Measurements from ENCODE around the gene GAGE10.
"Not testable (repeated sequence)": the region's sequence is repeated elsewhere in the genome, so short reads cannot be mapped to it uniquely, and the experiment has no call there.

Gene GAGE10

DNA sequence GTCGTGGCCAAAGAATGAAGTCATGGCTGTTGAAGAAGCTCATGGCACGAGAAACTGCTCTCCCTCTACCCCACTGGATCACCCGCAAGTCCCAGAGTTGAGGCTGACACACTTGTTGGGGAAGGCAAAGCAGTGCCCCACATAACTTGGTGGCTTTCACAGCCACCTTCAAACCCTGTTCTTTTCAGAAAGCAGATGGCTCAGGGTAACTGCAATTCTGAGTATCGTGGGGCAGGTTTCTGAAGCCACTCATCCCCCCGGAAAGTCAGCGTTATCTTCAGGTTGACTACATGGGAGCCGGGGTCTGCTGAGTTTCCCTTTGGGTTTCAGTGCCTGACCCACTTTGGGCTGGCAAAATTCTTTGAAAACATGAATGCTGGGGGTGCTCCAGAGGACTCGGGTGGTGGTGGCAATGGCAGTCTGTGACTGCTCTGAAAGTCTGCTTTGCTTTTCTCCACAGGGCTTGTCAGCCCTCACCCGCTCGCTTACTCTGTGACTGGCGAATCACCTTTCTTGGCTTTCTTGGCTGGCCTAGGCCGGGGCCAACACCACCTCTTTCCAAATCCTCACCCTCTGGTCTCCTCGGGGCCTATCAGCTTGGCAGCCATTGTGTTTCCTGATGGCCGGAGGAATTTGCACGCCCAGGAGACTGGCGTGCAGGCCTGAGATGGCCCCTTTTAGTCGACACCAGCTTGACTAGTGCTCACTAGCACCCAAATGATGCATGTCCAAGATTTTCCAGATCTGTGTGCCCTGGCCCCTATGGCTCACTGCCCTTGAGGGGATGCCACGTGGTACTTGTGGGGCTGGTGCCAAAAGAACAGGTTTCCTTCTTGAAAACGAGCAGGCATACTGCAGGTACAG lies 26.5 kb upstream of the GAGE10 start:
- no peak for DNase-seq

DNA sequence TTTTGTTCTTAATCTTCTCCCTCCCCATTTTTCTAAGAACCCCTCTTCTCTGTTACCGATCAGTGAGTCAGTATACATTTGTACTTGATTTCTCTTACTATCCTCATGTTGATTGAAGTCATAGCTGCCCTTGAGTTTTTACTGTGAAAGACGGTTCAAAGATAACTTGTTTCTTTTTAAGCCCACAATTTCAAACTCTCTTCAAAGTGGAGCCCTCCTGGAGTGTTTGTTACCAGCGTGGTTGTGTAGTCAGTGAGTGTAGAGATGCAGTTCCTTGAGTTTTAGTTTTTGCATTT lies 26.0 kb upstream of the GAGE10 start:
- no peak for DNase-seq

DNA sequence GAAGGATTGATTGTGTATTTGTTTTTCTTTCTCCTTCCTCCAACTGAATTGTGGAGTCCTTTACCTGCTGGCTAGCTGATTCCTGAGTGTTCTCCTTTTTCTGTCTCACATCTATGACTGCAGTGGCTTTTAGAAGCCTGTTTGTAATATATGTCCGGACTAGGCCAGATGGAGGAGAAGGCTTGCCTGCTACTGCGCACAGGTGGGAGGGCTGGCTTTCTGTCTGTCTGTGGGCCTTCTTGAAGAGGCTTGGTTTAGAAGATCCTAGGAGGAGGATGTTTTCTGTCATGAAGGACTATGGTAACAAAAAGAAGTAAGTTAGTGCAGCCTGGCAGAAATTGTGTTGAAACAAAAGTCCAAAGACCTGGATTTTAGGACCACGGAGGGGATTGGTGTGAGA lies 25.4 kb upstream of the GAGE10 start:
- DNase-seq = no peak

DNA sequence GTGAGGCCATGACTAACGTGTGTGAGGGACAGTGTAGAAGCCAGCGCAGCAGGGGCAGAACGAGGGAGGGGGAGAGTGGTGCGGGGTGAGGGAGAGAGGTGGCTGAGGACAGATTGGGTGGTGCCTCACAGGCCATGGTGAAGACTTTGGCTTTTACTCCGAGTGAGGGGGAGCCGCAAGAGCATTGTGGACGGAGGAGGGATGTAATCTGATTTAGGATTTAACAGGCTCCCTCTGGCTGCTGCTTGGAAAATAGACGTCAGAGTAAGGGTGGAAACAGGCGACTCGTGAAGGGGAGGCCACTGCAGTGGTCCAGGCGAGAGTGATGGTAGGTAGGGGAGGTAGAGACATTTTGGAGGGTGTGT lies 20.8 kb upstream of the GAGE10 start:
- no peak for DNase-seq

DNA sequence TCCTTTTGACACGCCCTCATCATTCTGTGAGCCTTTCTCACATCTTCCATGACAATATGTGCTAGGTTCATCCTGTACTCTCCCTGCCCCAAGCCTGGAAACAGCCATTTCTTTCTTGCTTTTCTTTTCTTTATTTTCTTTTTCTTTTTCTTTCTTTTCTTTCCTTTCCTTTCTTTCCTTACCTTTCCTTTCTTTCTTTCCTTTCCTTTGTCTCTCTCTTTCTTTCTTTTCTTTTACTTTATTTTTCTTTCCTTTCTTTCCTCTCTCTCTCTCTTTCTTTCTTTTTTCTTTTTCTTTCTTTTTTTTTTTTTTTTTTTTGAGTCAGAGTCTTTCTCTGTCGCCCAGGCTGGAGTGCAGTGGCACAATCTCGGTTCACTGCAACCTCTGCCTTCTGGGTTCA lies 19.2 kb upstream of the GAGE10 start:
- no peak for DNase-seq

DNA sequence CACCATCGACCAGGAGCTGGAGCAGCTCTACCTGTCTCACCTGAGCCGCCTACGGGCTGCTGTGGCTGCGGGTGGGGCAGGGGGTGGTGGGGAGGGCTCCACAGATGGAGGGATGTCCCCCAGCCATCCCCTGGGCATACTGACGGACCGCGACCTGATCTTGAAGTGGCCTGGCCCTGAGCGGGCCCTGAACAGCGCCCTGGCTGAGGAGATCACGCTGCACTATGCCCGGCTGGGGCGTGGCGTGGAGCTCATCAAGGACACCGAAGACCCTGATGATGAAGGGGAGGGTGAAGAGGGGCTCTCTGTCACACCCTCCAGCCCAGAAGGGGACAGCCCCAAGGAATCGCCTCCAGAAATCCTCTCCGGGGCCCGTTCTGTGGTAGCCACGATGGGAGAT lies 17.3 kb upstream of the GAGE10 start:
- no peak for DNase-seq

DNA sequence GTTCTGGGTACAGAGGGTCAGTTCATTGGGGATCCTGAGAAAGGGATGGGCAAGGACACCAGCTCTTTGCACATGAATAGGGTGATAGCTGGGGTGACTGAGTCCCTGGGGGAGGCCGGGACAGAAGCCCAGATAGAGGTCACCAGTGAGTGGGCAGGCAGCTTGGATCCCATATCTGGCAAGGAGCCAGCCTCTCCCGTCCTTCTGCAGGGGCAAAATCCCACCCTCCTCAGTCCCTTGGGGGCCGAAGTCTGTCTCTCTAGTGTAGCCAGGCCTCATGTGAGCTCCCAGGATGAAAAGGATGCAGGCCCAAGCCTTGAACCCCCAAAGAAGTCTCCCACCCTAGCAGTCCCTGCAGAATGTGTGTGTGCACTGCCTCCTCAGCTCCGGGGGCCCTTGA lies 16.9 kb upstream of the GAGE10 start:
- no peak for DNase-seq

DNA sequence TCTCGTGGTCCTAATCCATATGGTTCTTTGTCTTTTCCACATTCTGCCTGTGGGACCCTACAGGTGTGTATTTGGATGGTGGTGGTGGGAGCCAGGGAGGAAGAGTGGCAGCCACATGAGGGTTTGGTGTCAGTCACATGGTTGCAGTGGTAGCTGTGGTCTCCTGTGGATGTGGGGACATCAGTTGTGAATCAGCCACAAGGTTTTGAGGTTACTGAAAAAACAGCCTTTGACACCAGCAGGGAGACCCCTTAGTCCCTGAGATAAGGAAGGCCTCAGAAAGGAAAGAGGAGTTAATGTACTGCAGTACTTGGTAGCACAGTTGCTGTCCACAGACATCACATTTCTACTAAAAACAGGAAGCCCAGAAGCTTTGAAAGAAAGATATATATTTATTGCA lies 15.8 kb upstream of the GAGE10 start:
- DNase-seq = no peak

DNA sequence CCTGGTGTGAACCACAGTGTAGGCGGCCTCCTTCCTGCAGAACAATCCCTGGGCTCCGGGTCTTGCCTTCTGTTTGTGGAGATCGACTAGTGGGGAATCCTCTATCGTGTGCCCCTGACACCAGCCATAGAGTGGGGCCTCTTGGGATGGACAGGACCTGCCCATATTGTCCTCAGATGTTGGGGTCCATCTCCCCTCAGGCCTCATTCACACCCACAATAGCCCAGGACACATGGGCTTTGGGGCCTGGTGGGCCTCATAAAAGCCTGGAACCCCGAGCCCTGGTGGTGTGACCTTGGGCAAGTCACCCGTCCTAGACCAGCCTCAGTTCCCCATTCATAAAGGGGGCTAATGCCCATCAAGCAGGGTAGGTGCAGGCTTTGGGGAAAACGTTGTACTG lies 13.2 kb upstream of the GAGE10 start:
- DNase-seq = no peak

DNA sequence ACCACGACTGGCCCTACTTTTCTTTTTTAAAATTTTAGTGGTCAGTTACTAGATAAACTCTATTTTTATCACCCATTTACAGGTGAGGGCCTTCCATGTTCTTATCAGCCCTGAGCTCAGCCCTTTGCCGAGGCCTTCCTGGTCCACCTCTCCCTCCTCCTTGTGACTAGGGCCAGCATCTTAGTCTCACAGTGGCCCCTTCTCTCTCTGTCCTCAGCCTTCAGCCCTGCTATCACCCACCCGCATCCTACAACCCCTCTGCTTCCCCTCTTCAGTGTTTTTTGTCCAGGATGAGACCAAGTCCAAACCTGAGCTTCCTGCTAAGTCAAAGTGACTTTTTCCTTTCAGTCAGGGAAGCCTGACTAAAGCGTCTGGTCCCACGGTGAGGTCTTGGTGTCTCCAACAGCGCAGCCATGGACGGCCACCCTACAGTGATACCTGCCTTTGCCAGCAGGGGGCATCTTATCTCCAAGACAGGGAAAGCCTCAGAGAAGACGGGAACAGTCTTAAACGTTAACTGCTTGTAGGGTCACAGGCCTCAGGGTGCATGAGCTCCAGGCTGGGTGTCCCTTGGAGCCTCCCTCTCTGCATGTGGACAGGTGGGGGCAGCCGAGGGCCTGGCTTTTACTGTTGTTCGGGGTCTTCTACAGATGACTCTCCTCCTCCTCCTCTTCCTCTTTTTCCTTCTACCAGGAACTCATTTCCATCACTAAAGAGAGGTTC lies 11.7 kb upstream of the GAGE10 start:
- peak; percentile 52 to 67 for DNase-seq

DNA sequence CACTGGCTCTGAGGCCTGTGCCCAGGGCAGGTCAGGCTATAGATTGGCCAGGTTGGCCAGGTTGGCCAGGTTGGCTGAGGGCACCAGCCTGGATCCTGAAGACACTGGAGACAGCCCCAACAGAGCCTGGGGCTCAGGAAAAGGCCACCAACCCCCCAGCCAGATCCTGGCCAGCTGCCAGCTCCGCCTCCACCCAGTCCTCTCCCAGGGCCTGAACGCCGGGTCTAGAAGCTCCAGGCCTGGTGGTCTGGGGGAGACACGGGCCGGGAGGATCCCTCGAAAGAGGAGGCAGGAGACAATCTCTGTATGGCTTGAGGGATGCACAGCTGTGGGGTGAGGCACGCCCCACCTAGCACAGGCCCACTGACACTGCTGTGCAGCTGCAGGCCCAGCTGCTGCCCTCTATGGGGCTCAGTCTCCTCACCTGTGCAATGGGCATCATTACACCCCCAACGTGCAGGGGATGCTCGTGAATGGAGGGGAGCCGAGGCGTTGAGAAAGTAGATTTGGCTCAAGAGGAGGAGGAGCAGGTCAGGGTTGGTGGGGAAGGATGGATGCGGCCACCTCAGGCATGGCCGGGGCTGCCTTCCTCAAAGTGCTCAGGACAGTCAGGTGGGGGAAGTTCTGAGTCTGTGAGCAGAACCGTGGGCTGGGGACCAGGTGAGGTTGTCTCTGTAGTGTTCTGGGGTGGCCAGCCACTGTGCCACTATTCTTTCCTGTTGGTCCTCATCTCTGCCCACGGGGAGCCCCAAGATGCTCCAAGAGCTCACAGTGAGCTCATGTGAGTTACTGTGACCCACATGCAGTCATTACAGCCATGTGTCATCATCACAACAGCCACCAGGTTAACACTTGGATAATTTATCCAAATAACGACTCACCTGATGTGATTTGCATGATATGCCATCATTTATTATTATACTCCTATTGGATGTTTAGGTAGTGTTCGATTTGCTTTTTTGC lies 10.8 kb upstream of the GAGE10 start:
- DNase-seq = no peak

DNA sequence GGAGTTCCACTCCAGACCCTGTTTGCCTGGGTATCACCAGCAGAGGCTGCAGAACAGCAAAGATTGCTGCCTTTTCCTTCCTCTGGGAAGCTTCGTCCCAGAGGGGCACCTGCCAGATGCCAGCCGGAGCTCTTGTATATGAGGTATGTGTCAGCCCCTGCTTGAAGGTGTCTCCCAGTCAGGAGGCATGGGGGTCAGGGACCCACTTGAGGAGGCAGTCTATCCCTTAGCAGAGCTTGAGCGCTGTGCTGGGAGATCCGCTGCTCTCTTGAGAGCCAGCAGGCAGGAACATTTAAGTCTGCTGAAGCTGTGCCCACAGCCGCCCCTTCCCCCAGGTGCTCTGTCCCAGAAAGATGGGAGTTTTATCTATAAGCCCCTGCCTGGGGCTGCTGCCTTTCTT lies 4.2 kb upstream of the GAGE10 start:
- not testable (repeated sequence) for DNase-seq

DNA sequence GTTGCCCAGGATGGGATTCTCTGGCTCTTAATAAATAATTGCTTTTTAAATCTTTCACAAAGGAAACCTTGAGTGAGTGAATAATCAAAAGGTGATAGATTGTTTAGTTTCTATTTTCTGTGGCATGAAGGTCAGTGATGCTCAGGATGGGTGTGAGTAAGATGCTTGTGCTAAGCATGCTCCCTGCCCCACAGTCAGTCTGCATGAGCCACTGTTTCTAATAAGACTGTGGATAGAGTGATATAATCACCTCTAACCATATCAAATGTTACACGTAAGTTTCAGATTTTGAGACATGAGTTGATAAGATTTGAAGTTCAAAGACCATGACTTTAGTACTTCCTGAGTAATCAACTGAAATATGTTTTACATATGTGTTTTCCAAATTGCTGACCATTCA lies 2.7 kb upstream of the GAGE10 start:
- DNase-seq = no peak

DNA sequence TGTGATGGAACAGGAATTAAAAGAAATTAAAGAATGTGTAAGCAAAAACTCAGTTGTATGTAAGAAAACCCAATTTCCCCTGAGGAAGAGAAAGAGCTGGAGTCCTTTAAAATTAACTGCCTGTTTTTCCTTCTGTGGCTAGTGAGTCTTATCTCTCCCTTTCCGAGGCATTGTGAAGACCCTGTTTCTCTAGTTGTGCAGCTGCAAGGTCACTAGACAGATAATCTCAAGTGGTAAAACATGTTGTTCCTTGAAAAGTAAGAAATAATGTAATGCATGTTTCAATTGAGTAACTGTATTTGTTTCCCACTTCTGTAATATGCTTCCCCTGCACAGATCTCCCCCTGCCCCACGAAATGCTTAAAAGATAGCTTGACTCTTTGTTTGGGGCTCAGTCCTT lies 4.3 kb downstream of the GAGE10 start:
- not testable (repeated sequence) for DNase-seq

DNA sequence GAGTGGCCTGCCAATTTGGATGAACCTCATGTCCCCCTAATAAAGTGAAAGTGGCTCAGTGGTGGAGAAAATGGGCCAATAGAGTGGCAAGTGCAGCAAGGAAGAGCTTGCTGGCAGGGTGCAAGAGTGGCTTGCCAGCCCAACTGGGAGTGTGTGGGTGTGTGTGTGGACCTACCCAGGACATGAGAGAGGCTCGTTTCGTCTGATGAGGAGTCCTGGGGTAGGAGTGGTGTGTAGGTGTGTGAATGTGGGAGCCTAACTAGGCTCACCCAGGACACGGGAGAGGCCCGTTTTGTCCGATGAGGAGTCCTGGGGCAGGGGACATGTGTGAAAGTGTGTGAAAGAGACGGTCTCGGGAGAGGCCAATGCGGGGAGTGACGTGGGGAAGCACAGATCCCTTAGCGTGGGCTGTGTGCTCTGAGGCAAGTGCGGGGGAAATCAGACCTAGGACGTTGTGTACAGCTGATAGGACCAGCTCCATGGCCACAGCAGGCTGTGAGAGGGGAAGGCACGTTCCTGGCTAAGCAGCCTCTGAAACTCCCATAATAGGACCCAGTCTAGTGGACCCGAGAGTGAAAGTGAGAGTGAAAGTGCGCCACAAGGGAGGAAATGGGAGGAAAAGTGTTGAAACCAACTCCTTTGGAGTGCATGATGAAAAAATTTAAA lies 5.3 kb downstream of the GAGE10 start:
- DNase-seq = peak in 1 of 2 experiments; percentile 14

DNA sequence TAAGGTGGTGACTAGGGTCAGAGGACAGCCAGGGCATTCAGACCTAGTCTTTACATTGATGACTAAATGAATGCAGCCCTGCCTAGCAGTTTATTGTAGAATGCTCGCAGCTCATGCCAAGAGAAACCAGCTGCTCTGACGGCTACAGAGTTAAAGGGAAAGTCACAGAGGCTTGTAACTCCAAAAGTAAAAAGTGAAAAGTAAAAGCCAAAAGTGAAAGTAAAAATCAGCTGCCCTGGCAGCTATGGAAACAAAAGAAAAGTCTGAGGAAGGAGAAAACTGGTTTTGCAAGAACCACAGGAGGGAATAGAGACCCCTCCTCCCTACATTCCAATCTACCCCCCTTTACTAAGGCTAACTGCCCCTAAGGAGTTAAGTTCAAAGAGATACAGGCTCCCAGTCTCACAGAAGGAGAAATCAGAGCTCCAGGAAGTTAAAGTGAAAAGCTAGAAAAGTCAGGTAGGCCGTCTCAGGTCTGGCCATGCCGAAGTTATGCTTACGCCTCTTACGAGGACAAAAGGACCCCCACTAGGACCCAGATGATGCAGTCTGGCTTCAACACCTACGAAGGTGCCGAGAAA lies 6.0 kb downstream of the GAGE10 start:
- peak in 1 of 2 experiments; percentile 2 for DNase-seq

DNA sequence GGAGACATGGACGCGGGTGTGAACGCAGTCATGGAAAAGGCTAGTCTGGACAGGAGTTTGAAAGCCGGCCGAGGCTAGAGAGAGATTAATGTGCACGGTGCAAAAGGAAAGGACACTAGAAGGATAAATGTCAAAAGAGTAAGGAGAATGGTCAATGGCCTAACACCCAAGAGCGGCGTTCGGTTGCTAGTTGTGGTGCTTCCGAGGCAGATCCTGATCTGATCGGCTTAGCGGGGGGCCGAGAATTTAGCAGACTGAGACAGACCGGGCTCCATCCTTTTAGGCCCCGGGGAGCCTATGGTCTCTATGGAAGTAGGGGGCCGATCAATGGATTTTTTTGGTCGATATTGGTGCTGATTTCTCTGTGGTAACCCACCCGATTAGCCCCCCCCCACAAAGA lies 6.9 kb downstream of the GAGE10 start:
- DNase-seq = no peak

DNA sequence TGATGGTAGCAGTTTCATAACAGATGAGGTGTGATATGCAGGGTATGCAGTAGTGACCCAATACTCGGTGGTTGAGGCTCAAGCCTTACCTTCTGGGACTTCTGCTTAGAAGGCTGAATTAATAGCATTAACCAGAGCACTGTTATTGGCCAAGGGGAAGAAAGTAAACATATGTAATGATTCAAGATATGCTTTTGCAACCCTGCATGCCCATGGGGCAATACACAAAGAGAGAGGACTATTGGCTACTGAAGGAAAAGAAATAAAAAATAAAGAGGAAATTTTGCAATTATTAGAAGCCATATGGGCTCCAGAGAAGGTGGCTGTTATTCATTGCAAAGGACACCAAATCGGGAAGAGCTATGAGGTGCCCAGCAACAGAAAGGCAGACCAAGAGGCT lies 8.7 kb downstream of the GAGE10 start:
- no peak for DNase-seq

DNA sequence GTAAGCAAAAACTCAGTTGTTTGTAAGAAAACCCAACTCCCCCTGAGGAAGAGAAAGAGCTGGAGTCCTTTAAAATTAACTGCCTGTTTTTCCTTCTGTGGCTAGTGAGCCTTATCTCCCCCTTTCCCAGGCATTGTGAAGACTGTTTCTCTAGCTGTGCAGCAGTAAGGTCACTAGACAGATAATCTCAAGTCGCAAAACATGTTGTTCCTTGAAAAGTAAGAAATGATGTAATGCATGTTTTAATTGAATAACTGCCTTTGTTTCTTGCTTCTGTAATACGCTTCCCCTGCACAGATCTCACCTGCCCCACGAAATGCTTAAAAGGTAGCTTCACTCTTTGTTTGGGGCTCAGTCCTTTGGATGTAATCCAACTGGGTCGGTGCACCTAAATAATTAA lies 12.6 kb downstream of the GAGE10 start:
- no peak for DNase-seq

DNA sequence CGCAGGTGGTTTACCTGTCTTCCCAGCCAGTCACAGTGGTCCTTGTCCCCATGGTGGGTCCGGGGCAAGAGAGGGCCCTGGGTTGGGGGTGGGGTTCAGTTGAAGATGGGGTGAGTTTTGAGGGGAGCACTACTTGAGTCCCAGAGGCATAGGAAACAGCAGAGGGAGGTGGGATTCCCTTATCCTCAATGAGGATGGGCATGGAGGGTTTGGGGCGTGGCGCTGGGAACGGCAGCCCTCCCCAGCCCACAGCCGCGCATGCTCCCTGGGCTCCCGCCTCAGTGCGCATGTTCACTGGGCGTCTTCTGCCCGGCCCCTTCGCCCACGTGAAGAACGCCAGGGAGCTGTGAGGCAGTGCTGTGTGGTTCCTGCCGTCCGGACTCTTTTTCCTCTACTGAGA lies 18.3 kb downstream of the GAGE10 start, which contains the start of gene GAGE12J:
Gene GAGE12J, plus strand, starts transcription at position 301 of the 400 bp plus-strand sequence. CDS start 1,157 bp downstream, outside the sequence.
- not testable (repeated sequence) for DNase-seq

DNA sequence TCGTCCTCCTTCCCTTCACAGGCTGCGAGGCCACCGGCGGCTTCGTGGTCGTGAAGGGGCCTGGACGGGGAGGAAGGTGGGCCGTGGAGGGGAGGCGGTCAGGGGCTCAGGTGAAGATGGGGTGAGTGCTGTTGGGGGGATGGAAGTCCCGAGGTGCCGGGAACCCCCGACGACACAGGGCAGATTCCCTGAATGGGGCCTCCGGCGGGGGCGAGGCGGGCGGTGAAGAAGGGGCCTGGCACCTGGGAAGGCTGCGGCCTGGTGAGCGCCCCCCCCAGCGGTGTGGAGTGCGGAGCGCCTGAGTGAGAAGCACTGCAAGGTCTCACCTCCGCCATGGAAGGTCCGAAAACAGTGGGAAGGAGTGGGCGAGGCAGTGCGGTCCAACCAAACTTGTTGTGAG lies 18.8 kb downstream of the GAGE10 start:
- DNase-seq = not testable (repeated sequence)

DNA sequence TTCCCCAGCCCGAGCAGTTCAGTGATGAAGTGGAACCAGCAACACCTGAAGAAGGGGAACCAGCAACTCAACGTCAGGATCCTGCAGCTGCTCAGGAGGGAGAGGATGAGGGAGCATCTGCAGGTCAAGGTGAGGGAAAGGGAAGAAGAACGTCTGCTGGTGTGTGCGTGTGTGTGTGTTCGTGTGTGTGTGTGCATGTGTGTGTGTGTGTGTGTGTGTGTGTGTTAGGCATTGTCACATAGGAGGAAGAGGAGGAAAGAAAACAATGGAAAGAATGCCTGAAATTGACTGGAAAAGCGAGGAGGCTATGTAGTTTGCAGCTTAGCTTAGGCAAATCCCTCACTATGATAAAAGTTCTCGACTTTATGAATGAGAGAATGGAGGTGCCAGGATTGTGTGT lies 20.3 kb downstream of the GAGE10 start:
- not testable (repeated sequence) for DNase-seq
